GM12891 (cell line): Measurements from ENCODE around the gene FBXL2.

Source experiments
- PAX5 ChIP-seq: IDR thresholded peaks from 2 replicates; pipeline ENCODE4 v1.6.1; 2011; ENCODE audit warnings: low read length, moderate library complexity, mild to moderate bottlenecking; ENCODE audit not compliant: insufficient read depth, severe bottlenecking
- POLR2A ChIP-seq: IDR thresholded peaks from 2 replicates; pipeline ENCODE4 v1.6.1; 2011; ENCODE audit warnings: low read depth, low read length, control low read depth
- SPI1 ChIP-seq: IDR thresholded peaks from 2 replicates; pipeline ENCODE4 v1.6.1; 2011; ENCODE audit warnings: low read depth, low read length, control low read depth

GRCh38 chr3:33250712-33251111, 26.5 kb upstream of the FBXL2 start:
- TF ChIP-seq POLR2A (no peak), PAX5 (no peak), SPI1 (no peak)
